WTC11 (cell line): ENCODE data around the gene BLCAP.

Experiments used
- CREB1 ChIP-seq: sonication (generic); formaldehyde crosslinking; IDR thresholded peaks from 2 replicates; pipeline ENCODE4 v1.8.0; 2023; ENCODE audit warnings: mild to moderate bottlenecking, missing genetic modification reagents
- CTCF ChIP-seq: fragments of 200-600 bp; IDR thresholded peaks from 2 replicates; pipeline ENCODE4 v1.8.0; 2022; ENCODE audit warnings: antibody characterized with exemption
- FOXK1 ChIP-seq: sonication (generic); formaldehyde crosslinking; IDR thresholded peaks from 2 replicates; pipeline ENCODE4 v1.8.0; 2022; ENCODE audit warnings: mild to moderate bottlenecking, moderate library complexity, missing genetic modification reagents
- HMGA2 ChIP-seq: fragments of 250-450 bp; sonication (Bioruptor Pico); IDR thresholded peaks from 2 replicates; pipeline ENCODE4 v1.4.0; 2021; ENCODE audit warnings: mild to moderate bottlenecking, moderate library complexity
- IRF1 ChIP-seq: sonication (generic); formaldehyde crosslinking; IDR thresholded peaks from 2 replicates; pipeline ENCODE4 v1.8.0; 2023; ENCODE audit warnings: missing genetic modification reagents
- JUN ChIP-seq: sonication (generic); formaldehyde crosslinking; IDR thresholded peaks from 2 replicates; pipeline ENCODE4 v1.8.0; 2023; ENCODE audit warnings: mild to moderate bottlenecking, missing genetic modification reagents
- MAX ChIP-seq: sonication (generic); formaldehyde crosslinking; IDR thresholded peaks from 2 replicates; pipeline ENCODE4 v1.8.0; 2022; ENCODE audit warnings: mild to moderate bottlenecking, missing genetic modification reagents
- PRDM15 ChIP-seq: sonication (generic); formaldehyde crosslinking; IDR thresholded peaks from 2 replicates; pipeline ENCODE4 v1.8.0; 2022; ENCODE audit warnings: missing genetic modification reagents
- RELA ChIP-seq: sonication (generic); formaldehyde crosslinking; IDR thresholded peaks from 2 replicates; pipeline ENCODE4 v1.8.1; 2022; ENCODE audit warnings: missing genetic modification reagents, mild to moderate bottlenecking, borderline replicate concordance
- ZNF121 ChIP-seq: sonication (generic); formaldehyde crosslinking; IDR thresholded peaks from 2 replicates; pipeline ENCODE4 v1.8.0; 2023; ENCODE audit warnings: missing genetic modification reagents
- ZNF317 ChIP-seq: sonication (generic); formaldehyde crosslinking; IDR thresholded peaks from 2 replicates; pipeline ENCODE4 v1.8.1; 2023; ENCODE audit warnings: low read depth, mild to moderate bottlenecking, moderate library complexity, missing genetic modification reagents, borderline replicate concordance
- ZNF423 ChIP-seq: fragments of 250-450 bp; sonication (Bioruptor Pico); IDR thresholded peaks from 2 replicates; pipeline ENCODE4 v2.1.2; 2022; ENCODE audit warnings: mild to moderate bottlenecking, moderate library complexity
- TF ChIP-seq, protein P1 (sequence below): sonication (generic); formaldehyde crosslinking; conservative IDR thresholded peaks from 2 replicates; pipeline ENCODE4 v1.8.1; 2023; ENCODE audit warnings: mild to moderate bottlenecking, low read depth, missing genetic modification reagents, moderate library complexity

DNA sequence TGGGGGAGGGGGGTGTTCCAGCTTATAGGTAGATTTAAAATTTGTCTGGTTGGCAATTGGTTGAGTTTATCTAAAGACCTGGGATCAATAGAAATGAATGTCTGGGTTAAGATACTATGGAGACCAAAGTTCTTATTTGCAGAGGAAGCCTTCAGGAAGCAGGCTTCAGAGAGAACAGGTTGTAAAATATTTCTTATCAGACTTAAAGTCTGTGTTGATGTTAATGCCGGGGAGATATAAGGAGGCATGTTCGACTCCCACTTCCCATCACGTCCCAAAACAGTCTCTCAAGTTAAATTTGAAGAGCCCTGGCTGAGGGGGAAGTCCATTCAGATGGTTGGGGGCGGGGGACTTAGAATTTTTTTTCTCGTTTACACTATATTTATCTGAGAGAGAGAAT lies 12.3 kb upstream of the BLCAP start:
- no peak for TF ChIP-seq CTCF
- no peak for TF ChIP-seq PRDM15
- TF ChIP-seq JUN = no peak
- TF ChIP-seq RELA (CRISPR knock-in tag) = no peak
- TF ChIP-seq IRF1 (CRISPR knock-in tag) = no peak
- no peak for TF ChIP-seq ZNF121
- TF ChIP-seq MAX (CRISPR knock-in tag) = no peak
- TF ChIP-seq HMGA2 (CRISPR knock-in tag) = no peak
- TF ChIP-seq, protein P1, sequence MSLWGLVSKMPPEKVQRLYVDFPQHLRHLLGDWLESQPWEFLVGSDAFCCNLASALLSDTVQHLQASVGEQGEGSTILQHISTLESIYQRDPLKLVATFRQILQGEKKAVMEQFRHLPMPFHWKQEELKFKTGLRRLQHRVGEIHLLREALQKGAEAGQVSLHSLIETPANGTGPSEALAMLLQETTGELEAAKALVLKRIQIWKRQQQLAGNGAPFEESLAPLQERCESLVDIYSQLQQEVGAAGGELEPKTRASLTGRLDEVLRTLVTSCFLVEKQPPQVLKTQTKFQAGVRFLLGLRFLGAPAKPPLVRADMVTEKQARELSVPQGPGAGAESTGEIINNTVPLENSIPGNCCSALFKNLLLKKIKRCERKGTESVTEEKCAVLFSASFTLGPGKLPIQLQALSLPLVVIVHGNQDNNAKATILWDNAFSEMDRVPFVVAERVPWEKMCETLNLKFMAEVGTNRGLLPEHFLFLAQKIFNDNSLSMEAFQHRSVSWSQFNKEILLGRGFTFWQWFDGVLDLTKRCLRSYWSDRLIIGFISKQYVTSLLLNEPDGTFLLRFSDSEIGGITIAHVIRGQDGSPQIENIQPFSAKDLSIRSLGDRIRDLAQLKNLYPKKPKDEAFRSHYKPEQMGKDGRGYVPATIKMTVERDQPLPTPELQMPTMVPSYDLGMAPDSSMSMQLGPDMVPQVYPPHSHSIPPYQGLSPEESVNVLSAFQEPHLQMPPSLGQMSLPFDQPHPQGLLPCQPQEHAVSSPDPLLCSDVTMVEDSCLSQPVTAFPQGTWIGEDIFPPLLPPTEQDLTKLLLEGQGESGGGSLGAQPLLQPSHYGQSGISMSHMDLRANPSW (CRISPR knock-in tag) = no peak
- no peak for TF ChIP-seq ZNF423
- TF ChIP-seq ZNF317 = no peak
- no peak for TF ChIP-seq FOXK1 (CRISPR knock-in tag)
- TF ChIP-seq CREB1 (CRISPR knock-in tag) = no peak
